GM10847 (cell line): Measurements from ENCODE around the gene RP2.

Experiments used
- POLR2A ChIP-seq: IDR thresholded peaks from 2 replicates; pipeline ENCODE4 v1.6.1; 2011; ENCODE audit not compliant: insufficient read length; ENCODE audit errors: extremely low read depth

The RP2 gene

DNA sequence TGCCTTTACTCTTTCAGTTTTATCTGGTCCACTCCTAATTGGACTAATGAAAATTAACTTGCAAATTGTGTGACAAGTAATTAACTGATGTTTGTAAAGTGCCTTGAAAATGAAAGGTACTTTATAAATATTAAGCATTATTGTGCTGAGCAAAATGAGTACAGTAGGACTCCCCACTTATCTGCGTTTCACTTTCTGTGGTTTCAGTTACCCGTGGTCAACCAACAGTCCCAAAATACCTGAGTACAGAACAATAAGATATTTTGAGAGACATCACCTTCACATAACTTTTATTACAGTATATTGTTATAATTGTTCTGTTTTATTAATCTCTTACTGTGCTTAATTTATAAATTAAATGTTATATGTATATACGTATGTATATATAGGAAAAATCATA, 48.0 kb downstream of the RP2 start:
- TF ChIP-seq POLR2A = no peak

DNA sequence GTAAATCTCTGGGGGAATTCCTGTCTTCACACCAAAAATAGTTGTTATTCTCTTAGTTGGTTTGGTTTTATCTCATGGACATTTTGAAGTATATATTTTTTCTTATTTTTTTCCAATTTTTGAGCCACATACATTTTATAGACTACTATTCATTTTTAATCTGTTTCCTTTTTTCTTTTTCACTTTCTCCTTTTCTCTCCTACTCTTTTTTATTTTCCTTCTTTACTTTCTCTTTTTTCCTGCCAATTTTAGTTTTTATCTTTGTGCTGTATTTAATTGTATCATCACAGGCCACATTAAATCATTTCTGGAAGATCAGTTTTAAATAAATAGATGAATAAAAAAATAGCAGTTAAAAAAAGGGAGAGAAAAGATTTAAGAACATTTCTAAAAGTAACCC, 61.4 kb downstream of the RP2 start:
- TF ChIP-seq POLR2A = no peak

DNA sequence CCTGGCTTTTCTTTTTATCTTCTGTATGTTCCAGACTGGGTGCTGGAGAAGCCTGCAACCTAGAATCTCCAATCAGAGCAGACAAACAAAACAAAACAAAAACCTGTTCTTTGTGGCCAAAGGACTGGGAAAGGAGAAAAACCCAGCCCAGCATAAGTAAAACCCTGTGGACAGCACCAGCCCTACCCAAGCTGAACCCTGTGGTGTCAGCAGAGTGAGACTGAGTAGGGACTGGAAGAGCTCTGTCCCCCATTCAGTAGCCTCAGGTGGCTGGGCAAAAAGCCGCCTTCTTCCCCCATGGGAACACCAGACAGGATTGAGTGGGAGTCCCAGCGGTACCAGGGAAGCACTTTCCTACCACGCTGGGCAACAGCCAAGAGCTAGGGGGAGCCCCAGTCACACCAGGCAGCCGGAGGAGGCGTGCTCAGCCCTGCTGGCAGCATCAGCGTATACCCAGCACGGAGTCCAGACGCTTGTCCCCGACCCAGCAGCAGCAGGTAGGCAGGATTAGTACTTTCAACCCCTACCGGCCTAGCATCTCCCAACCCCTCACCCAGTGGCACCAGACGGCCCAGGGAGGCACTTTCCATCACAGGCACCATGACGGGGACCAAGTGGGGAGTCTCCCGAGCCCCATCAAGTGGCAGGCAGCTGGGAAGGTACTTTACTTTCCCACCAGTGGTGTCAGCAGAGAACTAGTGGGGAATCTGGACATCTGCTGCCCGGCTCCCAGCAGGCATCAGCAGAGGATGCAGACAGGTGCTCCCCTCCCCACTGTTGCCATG, 66.8 kb downstream of the RP2 start:
- TF ChIP-seq POLR2A = no peak

DNA sequence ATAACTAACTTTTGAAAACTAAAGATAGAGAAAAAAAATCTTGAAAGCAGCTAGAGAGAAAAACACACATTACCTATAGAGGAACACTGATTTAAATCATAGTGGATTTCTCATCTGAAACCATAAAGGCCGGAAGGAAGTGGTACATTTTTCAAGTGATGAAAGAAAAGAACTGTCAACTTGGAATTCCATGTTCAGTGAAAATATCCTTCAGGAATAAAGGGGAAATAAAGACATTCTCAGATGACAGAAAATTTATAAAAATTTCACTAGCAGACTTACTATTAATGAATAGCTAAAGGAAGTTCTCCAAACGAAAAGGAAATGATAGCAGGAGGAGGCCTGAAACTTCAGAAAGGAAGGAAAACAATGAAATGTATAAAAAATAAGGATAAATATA, 67.8 kb downstream of the RP2 start:
- no peak for TF ChIP-seq POLR2A

GRCh38 chrX:46910415-46910814, 73.6 kb downstream of the RP2 start:
- no peak for TF ChIP-seq POLR2A

- TF ChIP-seq POLR2A = no peak
Measured at GRCh38 chrX:46912098-46912602, 75.3 kb downstream of the RP2 start, which contains the start of gene JADE3. JADE3 (plus strand) TSS chrX:46912421; CDS start chrX:46984895, 72,474 bp downstream.

GRCh38 chrX:46912603-46913491, 76.0 kb downstream of the RP2 start:
- no peak for TF ChIP-seq POLR2A

DNA sequence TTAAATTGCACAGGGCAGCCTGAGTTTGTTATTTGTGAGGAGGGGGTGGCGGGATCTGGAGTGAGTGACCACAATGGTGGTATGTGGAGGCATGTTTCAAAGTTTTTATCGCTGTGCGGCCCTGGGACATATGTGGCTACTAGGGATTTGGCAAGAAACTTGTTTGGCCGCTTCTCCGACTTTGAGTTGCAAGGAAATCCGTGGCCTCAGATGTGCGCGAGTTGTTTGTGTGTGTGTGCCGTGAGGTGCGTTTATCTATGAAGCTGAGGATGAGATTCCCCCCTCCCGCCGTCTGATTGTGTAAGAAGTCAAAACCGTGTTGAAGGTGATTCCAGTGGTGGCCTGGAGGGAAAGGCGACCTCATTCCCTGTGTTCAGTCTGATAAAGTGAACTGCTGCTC, 76.8 kb downstream of the RP2 start:
- TF ChIP-seq POLR2A = no peak

GRCh38 chrX:46916273-46916672, 79.4 kb downstream of the RP2 start:
- TF ChIP-seq POLR2A = no peak

- no peak for TF ChIP-seq POLR2A
Measured at GRCh38 chrX:46917622-46918021, 80.8 kb downstream of the RP2 start.

DNA sequence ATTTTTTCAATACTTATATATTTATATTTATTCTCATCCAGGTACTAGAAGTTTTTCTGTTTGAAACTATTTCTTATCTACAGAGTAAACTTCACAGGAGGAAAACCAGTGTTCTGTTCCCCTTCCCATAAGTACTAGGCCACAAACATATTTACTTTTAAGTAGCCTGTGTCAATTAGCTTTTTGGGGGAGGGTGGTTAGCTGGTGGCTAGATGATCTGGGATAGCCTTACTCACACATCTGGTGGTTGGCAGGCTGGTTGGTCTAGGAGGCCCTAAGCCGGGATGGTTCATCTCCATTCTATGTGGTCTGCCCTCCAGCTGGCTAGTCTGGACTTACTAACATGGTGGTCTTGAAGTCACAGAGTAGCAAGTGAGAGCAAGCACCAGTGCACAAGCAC, 81.6 kb downstream of the RP2 start:
- TF ChIP-seq POLR2A = no peak

DNA sequence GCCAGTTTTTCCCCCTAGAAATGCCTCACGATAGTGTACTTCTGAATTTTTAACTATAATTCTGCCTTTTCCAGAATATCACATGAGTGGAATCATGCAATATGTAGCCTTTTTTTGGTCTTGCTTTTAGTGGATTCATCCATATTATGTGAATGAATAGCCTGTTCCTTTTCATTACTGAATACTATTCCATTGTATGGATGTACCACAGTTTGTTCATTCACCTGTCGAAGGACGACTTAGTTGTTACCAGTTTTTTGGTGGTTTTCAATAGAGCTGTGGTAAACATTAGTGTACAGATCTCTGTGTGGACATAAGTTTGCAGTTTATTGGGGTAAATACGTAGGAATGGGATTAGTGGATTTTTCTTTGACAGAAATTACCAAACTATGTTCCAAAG, 83.4 kb downstream of the RP2 start:
- TF ChIP-seq POLR2A = no peak

GRCh38 chrX:46922611-46923010, 85.8 kb downstream of the RP2 start:
- no peak for TF ChIP-seq POLR2A

DNA sequence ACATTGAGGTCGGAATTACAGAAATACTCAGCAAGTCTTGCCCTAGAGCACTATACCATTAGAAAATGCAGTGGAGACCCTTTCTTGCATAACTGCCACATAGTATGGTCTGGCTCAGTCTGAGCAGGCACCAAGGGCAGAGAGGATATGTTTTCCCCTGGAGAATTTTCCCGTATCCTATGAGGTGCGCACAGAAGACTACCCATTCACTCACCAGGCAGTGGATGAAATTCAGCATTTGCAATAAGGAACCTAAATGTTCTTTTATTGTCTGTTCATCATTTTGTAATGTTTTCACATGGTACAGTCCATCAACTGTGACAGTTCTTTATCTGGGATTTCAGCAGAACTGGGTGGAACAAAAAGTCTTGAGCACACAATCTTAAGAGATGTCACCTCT, 90.9 kb downstream of the RP2 start:
- TF ChIP-seq POLR2A = no peak

DNA sequence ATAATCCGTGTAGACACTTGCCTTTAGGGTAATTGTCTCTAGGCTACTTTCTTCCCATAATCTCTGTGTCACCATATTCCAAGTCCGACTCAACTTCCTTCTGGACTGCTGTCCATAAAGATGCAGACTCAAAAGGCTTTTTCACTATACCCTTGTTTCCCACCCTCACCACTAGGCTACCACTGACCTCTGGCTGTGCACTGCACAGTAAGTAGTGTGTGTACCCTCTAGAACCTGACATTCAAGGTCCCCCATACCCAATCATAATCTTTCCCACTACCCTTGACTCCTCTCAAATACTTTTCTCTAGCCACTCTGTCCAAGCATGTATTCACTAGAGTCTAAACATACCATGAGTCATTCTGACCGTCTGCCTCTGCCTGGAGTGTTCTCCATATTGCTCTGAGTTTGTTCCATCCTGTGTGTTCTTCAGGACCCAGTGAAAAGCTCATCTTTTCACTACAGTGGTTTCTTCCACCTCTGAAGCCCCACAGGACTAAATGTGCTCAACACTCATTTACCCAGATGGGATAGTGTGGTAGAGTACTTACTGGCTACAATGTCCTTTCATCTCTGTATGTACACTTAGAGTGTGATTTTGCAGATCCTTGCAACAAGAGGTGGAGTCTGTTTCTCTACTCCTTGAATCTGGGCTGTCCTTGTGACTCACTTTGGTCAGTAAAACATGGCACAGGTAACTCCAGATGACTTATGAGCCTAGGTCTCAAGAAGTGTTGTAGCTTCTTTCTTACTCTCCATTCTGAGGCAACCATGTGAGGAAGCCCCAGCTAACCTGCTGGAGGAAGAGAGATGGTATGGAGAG, 92.8 kb downstream of the RP2 start:
- TF ChIP-seq POLR2A = no peak
